WTC11 (cell line): ENCODE measurements around the gene SLC44A1. TPM values are rescaled to one million over a fixed set of nuclear protein-coding genes. Genes with fewer than 3 reads are reported as not detected.

Experiments used
- ATAC-seq: fragments of 200-7000 bp; cut with Tn5 transposase; 2 replicates; pipeline ENCODE4 v1.10.0; 2021; ENCODE audit warnings: mild to moderate bottlenecking, moderate library complexity
- CTCF ChIA-PET: fragments of 300-600 bp; sonication (Branson Sonifier 250); formaldehyde crosslinking; loops from one replicate; lab custom pipeline; 2021; ENCODE audit warnings: antibody characterized with exemption; lab: Charles Lee
- POLR2A ChIA-PET: fragments of 350-600 bp; sonication (Branson Sonifier 250); formaldehyde crosslinking; loops from one replicate; lab custom pipeline; 2021; ENCODE audit warnings: antibody characterized with exemption; lab: Charles Lee
- DNase-seq: peaks from one replicate; pipeline ENCODE4 v3.0.0; 2021; ENCODE audit warnings: low spot score
- H3K27ac Mint-ChIP-seq: 2 replicates; pipeline ENCODE4 v1.8.0; 2021; ENCODE audit warnings: mixed read lengths
- H3K27me3 Mint-ChIP-seq: 2 replicates; pipeline ENCODE4 v1.8.0; 2021; ENCODE audit warnings: low read depth, mild to moderate bottlenecking, moderate library complexity, mixed read lengths
- H3K36me3 Mint-ChIP-seq: 2 replicates; pipeline ENCODE4 v1.8.0; 2021; ENCODE audit warnings: mixed read lengths
- H3K4me1 Mint-ChIP-seq: 2 replicates; pipeline ENCODE4 v1.8.0; 2022; ENCODE audit warnings: mixed read lengths
- H3K4me3 Mint-ChIP-seq: 2 replicates; pipeline ENCODE4 v1.8.0; 2021; ENCODE audit warnings: mild to moderate bottlenecking, moderate library complexity, mixed read lengths
- H3K9me3 Mint-ChIP-seq: 2 replicates; pipeline ENCODE4 v1.8.0; 2021; ENCODE audit warnings: mixed read lengths
- ATF1 ChIP-seq: sonication (generic); formaldehyde crosslinking; IDR thresholded peaks from 2 replicates; pipeline ENCODE4 v1.8.1; 2023; ENCODE audit warnings: mild to moderate bottlenecking, moderate library complexity, missing genetic modification reagents
- E2F1 ChIP-seq: sonication (generic); formaldehyde crosslinking; IDR thresholded peaks from 2 replicates; pipeline ENCODE4 v1.8.0; 2022; ENCODE audit warnings: mild to moderate bottlenecking, missing genetic modification reagents
- ETV6 ChIP-seq: sonication (generic); formaldehyde crosslinking; IDR thresholded peaks from 2 replicates; pipeline ENCODE4 v1.8.1; 2022; ENCODE audit warnings: mild to moderate bottlenecking, missing genetic modification reagents
- FOXJ3 ChIP-seq: sonication (generic); formaldehyde crosslinking; IDR thresholded peaks from 2 replicates; pipeline ENCODE4 v1.9.0; 2021; ENCODE audit warnings: missing genetic modification reagents, mild to moderate bottlenecking, borderline replicate concordance
- FOXK1 ChIP-seq: sonication (generic); formaldehyde crosslinking; IDR thresholded peaks from 2 replicates; pipeline ENCODE4 v1.8.0; 2022; ENCODE audit warnings: mild to moderate bottlenecking, moderate library complexity, missing genetic modification reagents
- GRHL2 ChIP-seq: fragments of 250-450 bp; sonication (Bioruptor Pico); IDR thresholded peaks from 2 replicates; pipeline ENCODE4 v1.8.0; 2022; ENCODE audit warnings: mild to moderate bottlenecking, moderate library complexity; ENCODE audit not compliant: insufficient replicate concordance, severe bottlenecking
- HMGXB4 ChIP-seq: sonication (generic); formaldehyde crosslinking; IDR thresholded peaks from 2 replicates; pipeline ENCODE4 v1.8.1; 2023; ENCODE audit warnings: mild to moderate bottlenecking, moderate library complexity, missing genetic modification reagents
- IRF1 ChIP-seq: sonication (generic); formaldehyde crosslinking; IDR thresholded peaks from 2 replicates; pipeline ENCODE4 v1.8.0; 2023; ENCODE audit warnings: missing genetic modification reagents
- IRF2 ChIP-seq: sonication (generic); formaldehyde crosslinking; IDR thresholded peaks from 2 replicates; pipeline ENCODE4 v1.8.0; 2022; ENCODE audit warnings: low read depth, missing genetic modification reagents, borderline replicate concordance
- JAZF1 ChIP-seq: fragments of 250-450 bp; sonication (Bioruptor Pico); IDR thresholded peaks from 2 replicates; pipeline ENCODE4 v1.9.0; 2021; ENCODE audit warnings: moderate library complexity, mild to moderate bottlenecking, inconsistent platforms
- JUN ChIP-seq: sonication (generic); formaldehyde crosslinking; IDR thresholded peaks from 2 replicates; pipeline ENCODE4 v1.8.0; 2023; ENCODE audit warnings: mild to moderate bottlenecking, missing genetic modification reagents
- MAX ChIP-seq: sonication (generic); formaldehyde crosslinking; IDR thresholded peaks from 2 replicates; pipeline ENCODE4 v1.8.0; 2022; ENCODE audit warnings: mild to moderate bottlenecking, missing genetic modification reagents
- NFYB ChIP-seq: sonication (generic); formaldehyde crosslinking; conservative IDR thresholded peaks from 2 replicates; pipeline ENCODE4 v1.8.0; 2022; ENCODE audit warnings: low read depth, missing genetic modification reagents
- NR1H2 ChIP-seq: sonication (generic); formaldehyde crosslinking; IDR thresholded peaks from 2 replicates; pipeline ENCODE4 v1.9.0; 2021; ENCODE audit warnings: mild to moderate bottlenecking, moderate library complexity, missing genetic modification reagents
- NR2C2 ChIP-seq: sonication (generic); formaldehyde crosslinking; IDR thresholded peaks from 2 replicates; pipeline ENCODE4 v1.8.0; 2022; ENCODE audit warnings: mild to moderate bottlenecking, missing genetic modification reagents
- OVOL2 ChIP-seq: fragments of 250-450 bp; sonication (Bioruptor Pico); IDR thresholded peaks from 2 replicates; pipeline ENCODE4 v1.9.0; 2021; ENCODE audit warnings: mild to moderate bottlenecking, borderline replicate concordance
- SOX15 ChIP-seq: fragments of 250-450 bp; sonication (Bioruptor Pico); IDR thresholded peaks from 2 replicates; pipeline ENCODE4 v1.9.0; 2021; ENCODE audit warnings: mild to moderate bottlenecking
- ZBTB21 ChIP-seq: sonication (generic); formaldehyde crosslinking; IDR thresholded peaks from 2 replicates; pipeline ENCODE4 v1.8.1; 2023; ENCODE audit warnings: mild to moderate bottlenecking, missing genetic modification reagents, borderline replicate concordance
- ZMAT4 ChIP-seq: fragments of 250-450 bp; sonication (Bioruptor Pico); IDR thresholded peaks from 2 replicates; pipeline ENCODE4 v1.9.0; 2021; ENCODE audit warnings: mild to moderate bottlenecking
- ZNF219 ChIP-seq: sonication (generic); formaldehyde crosslinking; IDR thresholded peaks from 2 replicates; pipeline ENCODE4 v1.8.0; 2023; ENCODE audit warnings: missing genetic modification reagents, mild to moderate bottlenecking, borderline replicate concordance
- ZNF317 ChIP-seq: sonication (generic); formaldehyde crosslinking; IDR thresholded peaks from 2 replicates; pipeline ENCODE4 v1.8.1; 2023; ENCODE audit warnings: low read depth, mild to moderate bottlenecking, moderate library complexity, missing genetic modification reagents, borderline replicate concordance
- ZNF396 ChIP-seq: fragments of 250-450 bp; sonication (Bioruptor Pico); IDR thresholded peaks from 2 replicates; pipeline ENCODE4 v1.8.0; 2021; ENCODE audit warnings: mild to moderate bottlenecking, moderate library complexity, borderline replicate concordance
- ZSCAN18 ChIP-seq: fragments of 250-450 bp; sonication (Bioruptor Pico); IDR thresholded peaks from 2 replicates; pipeline ENCODE4 v2.1.2; 2022; ENCODE audit warnings: mild to moderate bottlenecking, moderate library complexity
- total RNA-seq: library from RNA; stranded (reverse); gene quantifications from 3 replicates; pipeline ENCODE4 v1.2.3, GENCODE V29; 2021
- TF ChIP-seq, protein P1 (sequence below): sonication (generic); formaldehyde crosslinking; IDR thresholded peaks from 2 replicates; pipeline ENCODE4 v1.8.1; 2023; ENCODE audit warnings: mild to moderate bottlenecking, missing genetic modification reagents
- TF ChIP-seq, protein P2 (sequence below): sonication (generic); formaldehyde crosslinking; IDR thresholded peaks from 2 replicates; pipeline ENCODE4 v1.8.1; 2022; ENCODE audit warnings: mild to moderate bottlenecking, moderate library complexity, missing genetic modification reagents

SLC44A1 gene
- total RNA-seq, 1 experiment from 2014 or later: 48.9 TPM

- CTCF ChIA-PET: no interaction called here
- Mint-ChIP-seq H3K9me3 (no peaks in the 10 kb centered on the region), H3K27me3 (no peaks in the 10 kb centered on the region), H3K4me1 (peaks cover 14% of the 10 kb centered on the region)
- DNase-seq: no peak
- POLR2A ChIA-PET: no interaction called here
- TF ChIP-seq JUN (CRISPR knock-in tag) (no peak), E2F1 (CRISPR knock-in tag) (no peak), MAX (no peak), ZMAT4 (CRISPR knock-in tag) (no peak), ZNF219 (CRISPR knock-in tag) (no peak), ZNF317 (no peak), ZNF396 (CRISPR knock-in tag) (no peak), ZSCAN18 (no peak), HMGXB4 (CRISPR knock-in tag) (no peak)
- TF ChIP-seq, protein P1, sequence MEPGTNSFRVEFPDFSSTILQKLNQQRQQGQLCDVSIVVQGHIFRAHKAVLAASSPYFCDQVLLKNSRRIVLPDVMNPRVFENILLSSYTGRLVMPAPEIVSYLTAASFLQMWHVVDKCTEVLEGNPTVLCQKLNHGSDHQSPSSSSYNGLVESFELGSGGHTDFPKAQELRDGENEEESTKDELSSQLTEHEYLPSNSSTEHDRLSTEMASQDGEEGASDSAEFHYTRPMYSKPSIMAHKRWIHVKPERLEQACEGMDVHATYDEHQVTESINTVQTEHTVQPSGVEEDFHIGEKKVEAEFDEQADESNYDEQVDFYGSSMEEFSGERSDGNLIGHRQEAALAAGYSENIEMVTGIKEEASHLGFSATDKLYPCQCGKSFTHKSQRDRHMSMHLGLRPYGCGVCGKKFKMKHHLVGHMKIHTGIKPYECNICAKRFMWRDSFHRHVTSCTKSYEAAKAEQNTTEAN (CRISPR knock-in tag): no peak
- TF ChIP-seq, all 79 proteins: peak for 0
- no peak for ATAC-seq
- Mint-ChIP-seq H3K4me3 (no peak overlapping the region), H3K27ac (no peak overlapping the region), H3K36me3 (peaks cover under 1% of the 10 kb centered on the region; the same call in 1 of the 2 replicates)
Measured at GRCh38 chr9:105331160-105331559, 86.7 kb downstream of the SLC44A1 start.

DNA sequence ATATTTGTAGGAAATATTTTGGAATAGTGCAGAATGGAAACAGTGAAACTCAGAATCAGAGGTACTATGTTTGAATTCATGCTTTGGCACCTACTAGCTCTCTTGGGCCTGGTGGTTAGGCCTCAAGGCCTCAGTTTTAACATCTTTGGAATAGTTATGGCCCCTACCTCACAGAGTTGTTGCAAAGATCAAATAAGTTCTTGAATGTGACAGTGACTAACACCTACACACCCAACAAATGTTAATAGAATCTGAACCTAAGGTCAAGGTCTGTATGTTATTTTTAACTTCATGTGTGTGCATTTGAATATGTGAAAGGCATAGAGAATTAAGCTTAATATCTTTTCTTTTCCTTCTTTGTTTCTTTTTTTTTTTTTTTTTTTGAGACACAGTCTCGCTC is 87.3 kb downstream of the SLC44A1 start:
- no peak for ATAC-seq
- CTCF ChIA-PET: no interaction called here
- TF ChIP-seq ETV6 (no peak), SOX15 (CRISPR knock-in tag) (no peak), GRHL2 (no peak), NR2C2 (CRISPR knock-in tag) (no peak), FOXJ3 (CRISPR knock-in tag) (no peak), NR1H2 (no peak), JAZF1 (CRISPR knock-in tag) (no peak), IRF1 (CRISPR knock-in tag) (no peak), OVOL2 (CRISPR knock-in tag) (no peak), MAX (no peak), FOXK1 (CRISPR knock-in tag) (no peak), ZBTB21 (CRISPR knock-in tag) (no peak), NFYB (CRISPR knock-in tag) (no peak), IRF2 (CRISPR knock-in tag) (no peak), ATF1 (CRISPR knock-in tag) (no peak)
- TF ChIP-seq, protein P2, sequence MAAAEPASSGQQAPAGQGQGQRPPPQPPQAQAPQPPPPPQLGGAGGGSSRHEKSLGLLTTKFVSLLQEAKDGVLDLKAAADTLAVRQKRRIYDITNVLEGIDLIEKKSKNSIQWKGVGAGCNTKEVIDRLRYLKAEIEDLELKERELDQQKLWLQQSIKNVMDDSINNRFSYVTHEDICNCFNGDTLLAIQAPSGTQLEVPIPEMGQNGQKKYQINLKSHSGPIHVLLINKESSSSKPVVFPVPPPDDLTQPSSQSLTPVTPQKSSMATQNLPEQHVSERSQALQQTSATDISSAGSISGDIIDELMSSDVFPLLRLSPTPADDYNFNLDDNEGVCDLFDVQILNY (CRISPR knock-in tag): no peak
- TF ChIP-seq, all 79 proteins: peak for 0
- Mint-ChIP-seq H3K36me3 (peaks cover 7% of the 10 kb centered on the region), H3K27me3 (no peaks in the 10 kb centered on the region), H3K4me1 (peaks cover 14% of the 10 kb centered on the region), H3K9me3 (no peaks in the 10 kb centered on the region), H3K4me3 (no peak overlapping the region), H3K27ac (no peak overlapping the region)
- no peak for DNase-seq
- POLR2A ChIA-PET: interaction anchor here (0.7 kb wide), 1 partner anchor 734 kb away, joined by 5 read pairs; no protein-coding TSS in a partner anchor
